ENCODE measurements around the gene FURIN.

FURIN gene

DNA sequence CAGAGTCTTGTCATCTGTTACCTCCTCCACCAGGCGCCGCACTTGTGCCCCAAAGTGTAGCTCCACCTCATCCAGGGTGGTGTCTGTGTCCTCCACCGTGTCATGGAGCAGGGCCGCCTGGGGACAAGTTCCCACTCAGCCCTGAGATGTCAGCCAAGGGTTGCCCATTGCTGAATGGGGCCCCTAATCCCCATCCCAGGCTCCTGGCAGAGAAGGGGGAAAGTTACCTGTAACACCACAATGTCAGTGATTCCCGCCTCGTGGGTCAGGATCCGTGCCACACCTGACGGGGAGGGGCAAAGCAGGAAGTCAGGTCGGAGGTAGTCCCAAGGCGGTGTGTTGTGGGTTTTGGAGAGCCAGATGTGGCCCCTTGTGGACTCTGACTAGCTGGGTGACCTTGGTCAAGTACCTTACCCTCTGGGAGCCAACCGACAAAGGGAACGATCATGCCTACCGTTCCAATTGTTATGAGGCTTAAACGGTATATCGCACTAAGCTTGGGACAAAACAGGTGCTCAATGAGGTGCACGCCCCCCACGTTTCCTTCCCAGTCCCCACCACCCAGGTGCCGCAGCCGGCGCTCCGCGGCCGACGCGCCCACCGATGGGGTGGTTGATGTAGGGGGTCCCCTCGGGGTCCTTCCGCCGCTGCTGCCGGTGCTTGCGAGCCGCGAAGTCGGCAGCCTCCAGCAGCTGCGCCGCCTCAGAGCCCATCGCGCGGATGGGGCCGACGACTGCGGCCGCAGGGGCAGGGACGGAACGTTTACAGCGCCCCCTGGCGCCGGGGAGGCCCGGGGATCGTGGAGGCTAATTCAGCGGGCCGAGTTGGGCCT lies 63.7 kb downstream of the FURIN start, which contains the start of gene HDDC3:
HDDC3 (minus strand) TSS at position 722 of the 832 bp plus-strand sequence; CDS start at position 713, 9 bp downstream.
- in situ Hi-C loops (cut with HindIII; ENCODE audit: low sequenced_read_pairs): loop anchor here (25.0 kb wide), 2 partner anchors 95 to 295 kb away; no protein-coding TSS in a partner anchor

DNA sequence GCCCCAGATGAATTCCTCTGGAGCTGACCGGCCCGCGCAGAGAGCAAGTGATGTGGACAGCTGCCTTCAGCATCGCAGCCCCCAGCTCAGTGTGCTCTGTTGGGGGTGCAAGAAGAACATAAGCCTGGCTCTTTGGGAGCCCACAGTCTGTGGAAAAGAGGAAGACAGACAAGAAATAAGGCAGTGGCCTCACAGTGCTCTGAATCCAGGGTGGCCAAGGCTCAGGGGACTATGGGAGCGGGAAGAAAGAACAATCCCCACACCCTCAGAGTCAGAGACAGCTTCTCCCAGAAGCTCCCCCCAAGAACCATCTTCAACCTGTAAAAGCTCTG lies 64.2 kb downstream of the FURIN start:
- in situ Hi-C loops (cut with HindIII; ENCODE audit: low sequenced_read_pairs): loop anchor here (25.0 kb wide), 2 partner anchors 95 to 295 kb away; no protein-coding TSS in a partner anchor
